Epidermal melanocyte (primary cell): ENCODE measurements around the gene ARHGAP12.

Experiments
- DNase-seq: peaks from one replicate; pipeline ENCODE4 v3.0.0; 2011; ENCODE audit warnings: low spot score; ENCODE audit not compliant: insufficient read length

ARHGAP12 gene

GRCh38 chr10:31823358-31823757 is 105.3 kb downstream of the ARHGAP12 start:
- DNase-seq: no peak

- DNase-seq: no peak
Observed at GRCh38 chr10:31822616-31823318, 105.9 kb downstream of the ARHGAP12 start.

- DNase-seq: no peak
Observed at GRCh38 chr10:31822150-31822549, 106.5 kb downstream of the ARHGAP12 start.

DNA sequence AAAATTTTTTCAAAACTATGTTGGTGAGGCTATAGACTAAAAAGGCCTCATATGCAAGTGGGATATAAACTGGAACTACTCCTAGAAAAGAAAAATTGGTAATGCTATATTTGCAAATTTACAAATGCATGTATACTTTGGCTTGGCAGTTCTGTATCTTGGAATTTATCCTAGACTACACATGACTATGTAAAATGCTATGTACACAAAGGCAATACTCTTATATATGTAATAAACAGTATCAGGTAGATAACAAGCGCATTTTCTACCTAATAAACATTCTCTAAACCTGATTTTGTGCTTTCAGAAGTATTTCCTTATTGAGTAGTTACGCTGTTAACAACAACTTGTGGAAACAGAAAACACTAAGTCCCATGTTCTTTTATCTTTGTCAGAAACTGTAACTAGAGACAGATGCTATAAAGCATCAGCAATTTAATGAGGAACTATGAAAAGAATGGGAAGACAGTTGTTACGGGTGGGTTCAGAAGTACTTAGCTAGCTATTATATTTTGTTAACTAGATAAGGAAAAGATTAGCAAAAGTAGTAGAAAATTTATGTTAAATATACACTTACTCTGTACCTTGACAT is 107.8 kb downstream of the ARHGAP12 start:
- DNase-seq: no peak

- DNase-seq: no peak
Observed at GRCh38 chr10:31820096-31820495, 108.5 kb downstream of the ARHGAP12 start.

- no peak for DNase-seq
Observed at GRCh38 chr10:31819391-31819820, 109.2 kb downstream of the ARHGAP12 start.

DNA sequence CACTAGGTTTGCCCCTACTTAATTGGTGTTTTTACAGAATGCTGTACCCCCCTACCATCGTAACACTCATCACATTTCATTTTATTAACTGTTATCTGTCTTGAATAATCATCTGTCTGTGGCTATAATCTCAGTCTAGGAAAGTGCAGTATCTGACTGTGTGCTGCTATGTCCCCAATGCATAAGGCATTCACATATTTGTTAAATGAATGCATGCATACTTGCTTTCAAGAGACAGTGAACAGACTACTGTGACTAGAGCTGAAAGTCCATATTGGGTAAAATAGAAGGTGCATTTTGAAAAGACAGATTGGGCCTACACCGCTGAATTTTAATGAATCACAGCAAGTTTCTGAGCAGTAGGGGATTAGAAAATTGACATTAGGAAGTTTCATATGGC is 112.3 kb downstream of the ARHGAP12 start:
- no peak for DNase-seq

DNA sequence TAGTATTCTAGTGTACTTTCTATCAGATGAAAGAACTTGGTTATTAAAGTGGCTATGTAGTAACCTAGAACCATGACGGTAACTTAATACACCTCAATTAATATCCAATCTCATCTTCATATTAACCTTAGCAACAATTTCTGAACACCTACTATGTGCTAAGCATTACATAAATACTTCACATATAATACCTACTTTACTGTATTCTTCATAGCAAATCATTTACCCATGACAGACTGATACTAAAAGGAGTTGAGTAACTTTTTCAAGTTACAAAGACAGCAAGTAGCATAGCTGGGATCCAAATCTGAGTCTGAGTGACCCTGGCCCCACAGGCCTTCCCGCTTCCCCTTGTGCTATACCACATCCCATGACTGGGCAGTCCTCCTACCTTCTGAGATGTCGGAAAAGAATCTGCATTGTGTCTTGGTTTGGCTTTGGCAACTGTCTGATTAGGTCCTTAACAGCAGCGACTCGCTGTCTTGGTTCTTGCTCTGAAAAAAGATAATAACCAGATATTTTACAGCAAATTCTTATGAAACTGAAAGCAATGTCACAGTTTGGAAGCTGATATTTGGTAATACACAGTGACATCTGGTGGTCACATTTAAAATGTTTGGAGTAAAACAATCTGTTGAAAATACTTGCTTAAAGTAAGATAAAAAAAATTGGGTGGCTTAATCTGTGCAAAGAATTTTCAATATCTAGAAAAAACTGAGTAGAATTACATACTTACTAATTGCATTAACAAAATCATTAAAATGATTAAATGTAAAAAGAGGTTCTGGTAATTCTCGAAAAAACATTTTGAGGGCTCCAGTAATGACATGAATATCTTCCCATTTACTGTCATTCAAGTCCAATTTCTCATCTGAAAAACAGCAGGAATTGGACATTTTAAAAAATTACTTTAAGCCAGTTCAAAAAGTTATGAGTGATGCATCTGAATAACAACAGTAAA is 120.1 kb downstream of the ARHGAP12 start:
- peak; percentile 31 for DNase-seq

DNA sequence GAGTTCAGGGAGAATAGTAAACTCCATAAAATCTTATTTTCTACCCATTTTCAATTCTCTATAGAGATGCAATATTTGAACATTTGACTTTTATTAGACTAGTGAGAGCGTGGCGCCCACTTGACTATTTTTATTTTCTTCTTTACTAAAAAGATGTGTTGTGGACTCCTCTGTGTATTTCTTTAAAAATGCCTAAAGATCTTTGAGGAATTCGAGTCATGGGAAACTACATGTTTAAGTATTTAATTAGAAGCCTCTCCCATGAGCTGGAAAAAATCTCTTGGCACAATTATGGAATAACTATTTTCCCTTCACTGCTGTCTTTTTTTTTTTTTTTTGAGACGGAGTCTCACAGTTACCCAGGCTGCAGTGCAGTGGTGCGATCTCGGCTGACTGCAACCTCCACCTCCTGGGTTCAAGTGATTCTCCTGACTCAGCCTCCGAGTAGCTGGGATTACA is 124.2 kb downstream of the ARHGAP12 start:
- no peak for DNase-seq

DNA sequence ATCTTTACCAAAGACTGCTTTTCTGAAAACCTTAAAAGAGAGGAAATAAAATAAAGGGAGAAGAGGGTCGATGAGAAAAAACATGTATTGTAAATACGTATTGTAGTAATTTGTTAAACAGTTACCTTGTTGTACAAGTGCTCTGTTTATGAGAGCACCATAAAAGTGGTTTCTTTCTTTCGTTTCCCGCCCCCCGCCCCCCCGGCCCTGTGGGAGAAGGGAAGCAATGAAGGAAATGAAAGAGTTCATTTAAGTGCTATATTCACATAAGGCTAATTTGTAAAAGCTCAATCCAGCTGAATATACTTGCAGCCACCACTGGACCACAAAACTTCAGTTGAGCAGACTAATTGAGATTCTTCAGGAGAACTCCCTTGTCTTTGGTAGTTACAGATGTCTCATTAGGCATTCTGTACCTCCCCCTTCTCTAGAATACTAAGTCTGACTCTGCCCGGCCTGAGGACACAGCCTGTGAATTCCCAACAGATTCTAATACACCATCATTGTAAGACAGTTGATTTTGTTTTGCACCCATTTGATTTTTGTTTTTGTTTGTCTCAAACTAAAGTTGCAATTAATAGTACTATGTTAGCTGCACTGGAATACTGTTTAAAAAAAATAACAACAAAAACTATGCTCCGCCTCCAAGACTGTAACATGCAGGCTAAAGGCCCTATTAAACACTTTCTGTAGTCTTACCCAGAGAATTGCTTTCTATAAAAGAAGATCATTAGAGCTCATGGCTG is 124.9 kb downstream of the ARHGAP12 start:
- no peak for DNase-seq

DNA sequence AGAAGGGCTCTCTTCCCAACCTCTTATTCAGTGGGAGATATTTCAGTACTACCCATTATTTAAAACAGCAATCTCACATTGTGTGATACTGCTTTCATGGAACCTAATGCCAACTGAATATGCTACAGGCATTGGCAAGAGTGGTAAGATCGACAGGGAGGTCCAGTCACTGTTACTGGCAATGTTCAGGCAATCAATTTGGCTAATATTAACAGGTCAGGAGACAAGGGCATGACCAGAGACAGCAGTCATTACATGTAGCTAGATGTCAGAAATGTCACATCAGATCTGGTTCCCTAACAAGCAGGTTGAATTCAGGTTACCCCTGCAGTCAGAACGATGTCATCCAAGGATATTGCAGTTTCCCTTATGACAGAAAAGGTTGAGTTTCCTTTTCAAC is 129.4 kb downstream of the ARHGAP12 start:
- no peak for DNase-seq

DNA sequence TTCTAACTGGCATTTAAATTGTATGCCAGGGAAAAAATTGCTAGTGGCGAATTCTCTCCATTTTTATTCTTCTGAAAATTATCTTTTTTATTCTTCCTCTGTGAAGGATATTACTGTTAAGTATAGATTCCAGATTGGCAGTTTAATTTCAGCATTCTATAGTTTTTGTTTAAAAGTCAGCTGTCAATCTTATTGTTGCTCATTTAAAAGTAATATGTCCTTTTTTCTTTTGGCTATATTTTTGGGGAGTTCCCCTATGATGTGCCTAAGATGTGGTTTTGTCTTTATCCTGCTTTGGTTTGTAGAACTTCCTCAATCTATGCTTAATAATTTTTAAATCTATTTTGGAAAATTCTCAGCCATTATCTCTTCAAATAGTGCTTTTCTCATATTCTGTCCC is 135.9 kb downstream of the ARHGAP12 start:
- DNase-seq: no peak

DNA sequence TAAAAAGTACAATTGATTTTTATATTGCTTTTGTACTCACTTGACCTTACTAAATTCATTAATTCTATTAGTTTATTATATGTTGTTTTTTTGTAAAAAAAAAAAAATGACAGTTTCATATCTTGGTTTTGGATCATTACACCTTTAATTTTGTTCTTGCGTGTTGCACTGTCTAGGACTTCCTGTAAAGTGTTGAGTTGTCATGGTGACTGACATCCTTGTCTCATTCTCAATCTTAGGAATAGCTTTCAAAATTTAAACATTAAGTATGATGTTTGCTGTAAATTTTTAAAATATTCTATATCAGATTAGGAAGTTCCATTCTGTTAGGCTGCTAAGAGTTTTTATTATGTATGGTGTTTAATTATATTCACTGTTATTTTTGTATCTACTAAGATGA is 139.1 kb downstream of the ARHGAP12 start:
- DNase-seq: no peak

DNA sequence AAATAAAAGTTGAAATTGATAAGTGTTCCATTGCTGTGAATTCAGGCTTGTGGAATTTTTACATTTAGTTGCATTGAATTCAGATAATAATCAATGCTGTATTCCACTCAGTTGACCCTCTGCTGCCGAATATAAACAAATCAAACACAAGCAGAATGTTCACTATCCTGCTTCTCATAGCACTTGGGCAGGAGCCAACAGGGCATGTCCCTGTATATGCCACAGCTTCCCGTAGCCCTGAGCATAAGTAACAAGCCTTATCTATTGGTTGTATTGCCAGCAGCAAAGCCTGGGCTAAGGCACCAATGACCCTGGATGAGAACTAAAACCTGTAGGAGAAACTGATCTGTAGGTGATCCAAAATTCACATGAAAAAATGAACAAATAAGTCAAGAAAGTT is 145.9 kb downstream of the ARHGAP12 start:
- no peak for DNase-seq

DNA sequence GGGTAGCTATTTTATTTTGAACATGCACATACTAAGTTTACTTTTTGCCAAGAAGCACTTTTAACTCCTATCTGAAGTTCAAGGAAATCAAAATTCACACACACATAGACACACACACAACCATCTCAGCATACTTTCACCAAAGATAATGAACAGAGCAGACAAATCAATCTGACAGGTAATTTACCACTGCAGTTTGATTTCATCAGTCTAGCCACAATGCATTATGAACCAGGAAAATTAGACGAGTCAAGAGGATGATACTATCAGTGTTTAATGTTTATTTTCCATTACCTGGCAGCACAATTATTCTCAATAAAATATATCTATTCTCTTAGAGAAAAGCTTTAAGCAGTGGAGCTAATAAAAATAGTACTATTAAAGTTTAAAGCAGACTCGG is 147.9 kb downstream of the ARHGAP12 start:
- no peak for DNase-seq

DNA sequence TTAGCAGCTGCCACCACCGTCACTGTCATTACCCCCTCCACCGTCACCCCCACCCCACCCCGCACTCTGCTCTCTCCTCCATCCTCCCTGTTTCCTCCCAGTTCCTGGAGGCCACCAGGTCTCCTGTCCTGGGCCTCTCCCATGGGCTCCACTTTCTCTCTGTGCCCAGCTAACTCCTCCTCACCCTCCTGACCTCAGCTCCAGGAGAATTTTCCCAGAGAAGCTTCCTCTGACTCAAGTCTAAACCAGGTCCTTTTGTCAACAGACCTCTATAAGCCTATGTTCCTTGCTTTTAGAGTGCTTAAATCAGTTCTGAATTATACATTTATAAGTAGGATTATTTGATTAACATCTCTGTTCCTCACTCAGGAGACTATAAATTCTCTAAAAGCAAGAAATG is 150.0 kb downstream of the ARHGAP12 start:
- DNase-seq: no peak

GRCh38 chr10:31776159-31776558 is 152.5 kb downstream of the ARHGAP12 start:
- DNase-seq: no peak

DNA sequence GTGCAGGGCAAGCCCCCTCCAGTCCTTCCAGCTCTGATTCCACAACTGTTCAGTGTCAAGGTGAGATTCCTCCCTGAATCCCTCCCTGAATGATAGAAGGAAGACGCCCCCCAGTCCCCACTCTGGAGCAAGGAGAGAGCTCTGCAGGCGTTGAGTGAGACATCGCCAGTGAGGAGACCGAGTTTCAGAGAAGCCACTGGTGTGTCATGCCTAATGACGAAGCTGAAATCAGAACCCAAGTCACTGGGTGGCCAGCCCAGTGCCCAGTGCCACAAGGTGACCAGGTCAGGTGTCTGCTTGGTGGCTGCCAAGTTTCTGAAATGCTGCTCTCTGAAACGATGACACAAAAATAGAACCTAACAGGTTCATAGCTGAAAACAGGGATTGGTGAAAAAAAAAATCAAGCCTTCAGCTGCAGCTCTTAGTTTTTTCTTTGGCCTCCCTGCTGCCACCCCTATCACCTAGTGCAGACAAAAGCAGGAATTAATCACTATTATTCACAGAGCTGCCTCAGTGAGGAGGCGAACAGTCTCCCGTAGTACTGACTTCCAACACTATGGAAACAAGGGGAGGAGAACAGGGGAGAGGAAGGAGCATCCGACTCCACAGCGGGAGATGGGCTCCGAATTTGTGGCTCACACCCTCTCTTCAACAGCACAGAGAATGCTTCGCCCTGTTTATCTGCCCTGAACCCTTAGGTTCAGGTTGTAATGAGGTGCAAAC is 153.5 kb downstream of the ARHGAP12 start:
- DNase-seq: no peak

DNA sequence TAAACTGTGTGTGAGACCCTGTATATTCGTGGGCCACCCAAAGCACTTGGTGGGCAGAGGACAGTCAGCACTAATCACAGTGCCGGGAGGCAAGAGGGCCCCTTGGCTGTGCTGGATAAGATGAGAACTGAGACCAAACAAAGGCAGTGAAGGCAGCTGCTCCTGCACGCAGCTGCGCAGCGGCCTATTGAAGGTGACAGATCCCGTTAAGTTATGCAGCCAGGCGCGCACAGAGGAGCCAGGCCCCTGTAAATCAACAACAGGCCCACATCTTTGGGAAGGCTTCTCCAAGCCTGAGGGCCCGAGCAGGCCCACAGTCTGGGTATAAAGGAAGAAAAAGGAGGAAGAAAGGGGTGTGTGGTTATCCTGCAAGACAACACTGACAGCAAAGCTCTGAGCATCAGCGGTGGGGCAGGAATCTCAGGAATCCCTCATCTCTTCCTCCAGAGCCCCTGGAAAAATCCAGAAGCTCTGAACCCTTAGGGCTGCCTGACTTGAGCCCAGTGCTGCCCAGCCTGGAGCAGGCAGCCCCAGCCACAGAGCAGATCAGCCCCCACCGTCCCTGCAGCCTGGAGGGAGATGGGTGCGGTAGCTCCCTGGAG is 154.2 kb downstream of the ARHGAP12 start:
- no peak for DNase-seq

- no peak for DNase-seq
Observed at GRCh38 chr10:31773749-31774298, 154.8 kb downstream of the ARHGAP12 start.
